ENCODE measurements around the gene TNFRSF17. TPM values are rescaled to one million over a fixed set of nuclear protein-coding genes. Genes with fewer than 3 reads are reported as not detected.

TNFRSF17 gene
- total RNA-seq, 1 donor from 2014 or later = not detected

DNA sequence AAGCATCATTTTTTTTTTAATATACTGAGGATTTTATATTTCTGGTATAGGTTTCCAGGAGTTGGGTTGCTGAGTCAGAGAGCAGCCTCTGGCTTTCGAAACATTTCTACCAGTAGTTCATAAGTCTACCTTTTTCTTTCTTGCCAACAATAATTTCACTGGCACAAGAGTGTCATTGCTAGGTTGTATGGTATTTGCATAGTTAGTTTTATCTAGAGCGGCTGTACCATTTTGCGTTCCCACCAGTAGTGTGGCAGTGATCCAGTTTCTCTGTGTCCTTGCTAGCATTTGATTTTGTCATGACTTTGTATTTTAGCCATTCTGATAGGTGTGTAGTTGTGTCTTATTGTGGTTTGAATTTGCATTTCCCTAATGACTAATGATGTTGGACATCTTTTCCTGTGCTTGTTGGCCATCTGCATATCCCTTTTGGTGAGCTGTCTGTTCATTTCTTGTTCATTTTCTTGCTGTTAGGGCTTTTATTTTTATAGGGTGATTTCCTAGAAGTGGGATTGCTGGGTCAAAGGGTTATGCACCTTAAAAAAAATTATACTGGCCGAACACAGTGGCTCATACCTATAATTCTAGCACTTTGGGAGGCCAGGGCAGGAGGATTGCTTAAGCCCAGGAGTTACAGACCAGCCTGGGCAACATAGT is 51.4 kb downstream of the TNFRSF17 start:
- H3K27ac ChIP-seq = no peak overlapping the region
- no peaks in the 10 kb centered on the region for H3K79me2 ChIP-seq (ENCODE audit: low read depth)
- no peak overlapping the region for H3K4me2 ChIP-seq
- no peak overlapping the region for H3K4me3 Mint-ChIP-seq
- no peak overlapping the region for H3K27ac Mint-ChIP-seq
- no peaks in the 10 kb centered on the region for H3K36me3 Mint-ChIP-seq
- H3F3A ChIP-seq (ENCODE audit: low read depth) = no peaks in the 10 kb centered on the region
- no peaks in the 10 kb centered on the region for H3K4me1 Mint-ChIP-seq
- H3K9ac ChIP-seq = no peak overlapping the region
- H2AFZ ChIP-seq (replicated peaks) = no peak overlapping the region
- TF ChIP-seq EZH2 (IDR thresholded peaks at IDR 0.05) (no peak), EZH2phosphoT487 (IDR thresholded peaks at IDR 0.05) (no peak)
- TF ChIP-seq, protein P1, sequence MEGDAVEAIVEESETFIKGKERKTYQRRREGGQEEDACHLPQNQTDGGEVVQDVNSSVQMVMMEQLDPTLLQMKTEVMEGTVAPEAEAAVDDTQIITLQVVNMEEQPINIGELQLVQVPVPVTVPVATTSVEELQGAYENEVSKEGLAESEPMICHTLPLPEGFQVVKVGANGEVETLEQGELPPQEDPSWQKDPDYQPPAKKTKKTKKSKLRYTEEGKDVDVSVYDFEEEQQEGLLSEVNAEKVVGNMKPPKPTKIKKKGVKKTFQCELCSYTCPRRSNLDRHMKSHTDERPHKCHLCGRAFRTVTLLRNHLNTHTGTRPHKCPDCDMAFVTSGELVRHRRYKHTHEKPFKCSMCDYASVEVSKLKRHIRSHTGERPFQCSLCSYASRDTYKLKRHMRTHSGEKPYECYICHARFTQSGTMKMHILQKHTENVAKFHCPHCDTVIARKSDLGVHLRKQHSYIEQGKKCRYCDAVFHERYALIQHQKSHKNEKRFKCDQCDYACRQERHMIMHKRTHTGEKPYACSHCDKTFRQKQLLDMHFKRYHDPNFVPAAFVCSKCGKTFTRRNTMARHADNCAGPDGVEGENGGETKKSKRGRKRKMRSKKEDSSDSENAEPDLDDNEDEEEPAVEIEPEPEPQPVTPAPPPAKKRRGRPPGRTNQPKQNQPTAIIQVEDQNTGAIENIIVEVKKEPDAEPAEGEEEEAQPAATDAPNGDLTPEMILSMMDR (IDR thresholded peaks at IDR 0.05) = no peak
- no peaks in the 10 kb centered on the region for H3K9me3 ChIP-seq (ENCODE audit: low read depth)
- no peaks in the 10 kb centered on the region for H3K27me3 ChIP-seq
- peaks cover 3% of the 10 kb centered on the region for H4K20me1 ChIP-seq (ENCODE audit: low read depth)
- H3K27me3 Mint-ChIP-seq (ENCODE audit: insufficient read depth, low read depth) = no peaks in the 10 kb centered on the region
- H3K36me3 ChIP-seq = no peaks in the 10 kb centered on the region
- H3K4me3 ChIP-seq = no peak overlapping the region
- DNase-seq (ENCODE audit: low spot score) = no peak
- H3K4me1 ChIP-seq = no peaks in the 10 kb centered on the region
- H3K9me3 Mint-ChIP-seq = no peaks in the 10 kb centered on the region

DNA sequence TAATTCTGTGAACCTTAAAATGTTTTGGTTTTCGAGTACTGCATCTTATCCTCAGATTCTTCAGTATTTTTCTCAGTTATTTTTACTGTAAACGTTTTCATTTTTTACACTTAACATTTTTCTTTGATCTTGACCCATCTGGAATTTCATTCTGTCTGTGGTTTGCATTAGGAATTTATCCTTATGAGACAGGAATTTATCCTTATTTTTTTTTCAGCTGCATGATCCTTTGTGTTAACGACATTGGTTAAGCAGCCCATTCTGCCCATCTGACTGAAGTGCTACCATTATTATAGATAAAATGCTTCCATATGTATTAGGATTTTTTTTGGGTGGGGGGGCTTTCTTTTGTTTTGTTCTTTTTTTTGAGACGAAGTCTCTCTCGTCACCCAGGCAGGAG is 52.5 kb downstream of the TNFRSF17 start:
- Histone ChIP-seq H3K4me1 (no peaks in the 10 kb centered on the region), H3K4me3 (no peak overlapping the region), H3K79me2 (ENCODE audit: low read depth) (no peaks in the 10 kb centered on the region), H4K20me1 (ENCODE audit: low read depth) (peaks cover 3% of the 10 kb centered on the region), H3K36me3 (no peaks in the 10 kb centered on the region), H3K27me3 (no peaks in the 10 kb centered on the region), H3K27ac (no peak overlapping the region), H3K4me2 (no peak overlapping the region), H3K9me3 (ENCODE audit: low read depth) (no peaks in the 10 kb centered on the region), H2AFZ (replicated peaks) (no peak overlapping the region), H3K9ac (no peak overlapping the region), H3F3A (ENCODE audit: low read depth) (no peaks in the 10 kb centered on the region)
- Mint-ChIP-seq H3K27ac (no peak overlapping the region), H3K36me3 (no peaks in the 10 kb centered on the region), H3K4me3 (no peak overlapping the region), H3K4me1 (no peaks in the 10 kb centered on the region), H3K9me3 (no peaks in the 10 kb centered on the region), H3K27me3 (ENCODE audit: insufficient read depth, low read depth) (no peaks in the 10 kb centered on the region)
- TF ChIP-seq, protein P1 (IDR thresholded peaks at IDR 0.05) = no peak
- TF ChIP-seq EZH2phosphoT487 (IDR thresholded peaks at IDR 0.05) (no peak), EZH2 (IDR thresholded peaks at IDR 0.05) (no peak)
- DNase-seq (ENCODE audit: low spot score) = no peak

Small RNAs within 50 kb of the gene (small RNA-seq; reads per million reads assigned to genes)
- not detected for gene AC007216.5
- not detected for gene UBL5P4

Other genes with a start within 250 kb of the TNFRSF17 start
- gene TXNDC11, start 222.4 kb upstream of the TNFRSF17 start, total RNA-seq (ENCODE audit: low replicate concordance) = 7.4 and 11.4 TPM in 2 replicates
- gene ZC3H7A, start 168.0 kb upstream of the TNFRSF17 start, total RNA-seq (ENCODE audit: low replicate concordance) = 33.8 and 82.6 TPM in 2 replicates
- 183 and 384 TPM in 2 replicates for gene RSL1D1, start 113.7 kb upstream of the TNFRSF17 start, total RNA-seq (ENCODE audit: low replicate concordance)
- 74.1 and 94.3 TPM in 2 replicates for gene GSPT1, start 49.3 kb upstream of the TNFRSF17 start, total RNA-seq (ENCODE audit: low replicate concordance)
- gene NPIPB2, start 23.2 kb upstream of the TNFRSF17 start, total RNA-seq (ENCODE audit: low replicate concordance) = 7.3 TPM in 2 replicates
- gene SNX29, start 11.5 kb downstream of the TNFRSF17 start, total RNA-seq (ENCODE audit: low replicate concordance) = 6.3 and 7.2 TPM in 2 replicates